ENCODE data around the gene HES4.
A peak's percentile ranks its signal among the peaks of the same experiment; 100 is the strongest.

HES4 gene

GRCh38 chr1:999725-1000356 lies at the start of gene HES4:
TSS of gene HES4 (minus strand) at chr1:1000097. CDS start at chr1:999973, 124 bp downstream.
- DNase-seq = peak in 1 of 2 donors; percentile 56

- DNase-seq = no peak
Observed at GRCh38 chr1:1048765-1049164, 48.9 kb upstream of the HES4 start.

GRCh38 chr1:1047963-1048362 lies 48.1 kb upstream of the HES4 start:
- DNase-seq = no peak

- no peak for DNase-seq
Observed at GRCh38 chr1:1047407-1047806, 47.5 kb upstream of the HES4 start.

GRCh38 chr1:1046767-1047166 lies 46.9 kb upstream of the HES4 start:
- no peak for DNase-seq

GRCh38 chr1:1046243-1046642 lies 46.3 kb upstream of the HES4 start:
- no peak for DNase-seq

GRCh38 chr1:1045129-1045528 lies 45.2 kb upstream of the HES4 start:
- DNase-seq = no peak

- DNase-seq = no peak
Observed at GRCh38 chr1:1044455-1045078, 44.7 kb upstream of the HES4 start.

- DNase-seq = no peak
Observed at GRCh38 chr1:1043921-1044320, 44.0 kb upstream of the HES4 start.

- no peak for DNase-seq
Observed at GRCh38 chr1:1043411-1043810, 43.5 kb upstream of the HES4 start.

- DNase-seq = no peak
Observed at GRCh38 chr1:1042835-1043234, 42.9 kb upstream of the HES4 start.

- DNase-seq = no peak
Observed at GRCh38 chr1:1041873-1042272, 42.0 kb upstream of the HES4 start.

- DNase-seq = no peak
Observed at GRCh38 chr1:1041092-1041523, 41.2 kb upstream of the HES4 start.

GRCh38 chr1:1040004-1040991 lies 40.4 kb upstream of the HES4 start:
- peak in 1 of 2 donors; percentile 39 for DNase-seq

- no peak for DNase-seq
Observed at GRCh38 chr1:1039145-1039910, 39.4 kb upstream of the HES4 start.

GRCh38 chr1:1038694-1039093 lies 38.8 kb upstream of the HES4 start:
- DNase-seq = no peak

GRCh38 chr1:1037366-1038327 lies 37.8 kb upstream of the HES4 start:
- DNase-seq = no peak

- no peak for DNase-seq
Observed at GRCh38 chr1:1035291-1035943, 35.5 kb upstream of the HES4 start.

- no peak for DNase-seq
Observed at GRCh38 chr1:1034439-1034781, 34.5 kb upstream of the HES4 start.

GRCh38 chr1:1033731-1034438 lies 34.0 kb upstream of the HES4 start:
- DNase-seq = no peak
